ENCODE data around the gene ROBO2. TPM values are rescaled to one million over a fixed set of nuclear protein-coding genes. Genes with fewer than 3 reads are reported as not detected.

ROBO2 gene
- total and polyA plus RNA-seq, 4 donors = 0.30 to 72.4 (median 3.3) TPM

DNA sequence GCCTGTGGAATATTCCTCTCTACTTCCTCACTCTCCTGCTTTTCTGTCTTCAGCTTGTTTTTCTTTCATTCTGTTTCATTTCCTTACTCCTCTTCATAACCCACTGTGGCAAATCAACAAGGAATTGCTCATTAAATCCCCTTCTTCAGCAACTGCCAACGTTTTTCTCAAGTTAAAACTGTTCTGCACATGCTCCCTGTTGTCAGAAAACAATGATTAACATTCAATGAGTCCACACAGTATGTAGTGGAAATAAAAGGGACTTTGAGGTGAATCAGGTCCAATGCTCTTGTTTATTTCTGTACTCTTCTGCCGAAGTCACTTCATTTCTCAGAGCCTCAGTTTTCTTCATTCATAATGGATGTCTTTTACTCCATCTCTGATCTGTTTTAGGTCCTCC, 11.9 kb upstream of the ROBO2 start:
- 45 to 52% methylated on average over 2 of the region's 2 CpGs for WGBS, 2 donors
- Histone ChIP-seq H3K4me3 (no peak overlapping the region), H3K9me3 (ENCODE audit: control insufficient read depth in 4 of 4, insufficient read depth in 3 of 4, low read length in 3 of 4) (no peaks in the 10 kb centered on the region), H3K36me3 (ENCODE audit: control insufficient read depth in 4 of 4, insufficient read depth in 4 of 4, low read length in 4 of 4) (no peaks in the 10 kb centered on the region), H3K9ac (ENCODE audit: insufficient read depth in 1 of 2, low read length in 2 of 2) (no peak overlapping the region), H3K27ac (ENCODE audit: low read depth in 1 of 2, low read length in 1 of 2) (no peak overlapping the region), H3K4me1 (ENCODE audit: control insufficient read depth in 5 of 5, insufficient read depth in 5 of 5, low read length in 5 of 5) (no peaks in the 10 kb centered on the region), H3K27me3 (ENCODE audit: control insufficient read depth in 3 of 3, insufficient read depth in 3 of 3, low read length in 2 of 3) (no peaks in the 10 kb centered on the region)
- ATAC-seq (ENCODE audit: insufficient read depth, low FRiP score) (no peak), DNase-seq (no peak)
- TF ChIP-seq, protein P1, sequence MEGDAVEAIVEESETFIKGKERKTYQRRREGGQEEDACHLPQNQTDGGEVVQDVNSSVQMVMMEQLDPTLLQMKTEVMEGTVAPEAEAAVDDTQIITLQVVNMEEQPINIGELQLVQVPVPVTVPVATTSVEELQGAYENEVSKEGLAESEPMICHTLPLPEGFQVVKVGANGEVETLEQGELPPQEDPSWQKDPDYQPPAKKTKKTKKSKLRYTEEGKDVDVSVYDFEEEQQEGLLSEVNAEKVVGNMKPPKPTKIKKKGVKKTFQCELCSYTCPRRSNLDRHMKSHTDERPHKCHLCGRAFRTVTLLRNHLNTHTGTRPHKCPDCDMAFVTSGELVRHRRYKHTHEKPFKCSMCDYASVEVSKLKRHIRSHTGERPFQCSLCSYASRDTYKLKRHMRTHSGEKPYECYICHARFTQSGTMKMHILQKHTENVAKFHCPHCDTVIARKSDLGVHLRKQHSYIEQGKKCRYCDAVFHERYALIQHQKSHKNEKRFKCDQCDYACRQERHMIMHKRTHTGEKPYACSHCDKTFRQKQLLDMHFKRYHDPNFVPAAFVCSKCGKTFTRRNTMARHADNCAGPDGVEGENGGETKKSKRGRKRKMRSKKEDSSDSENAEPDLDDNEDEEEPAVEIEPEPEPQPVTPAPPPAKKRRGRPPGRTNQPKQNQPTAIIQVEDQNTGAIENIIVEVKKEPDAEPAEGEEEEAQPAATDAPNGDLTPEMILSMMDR (IDR thresholded peaks at IDR 0.05; ENCODE audit: control extremely low read depth, extremely low read depth) = no peak

DNA sequence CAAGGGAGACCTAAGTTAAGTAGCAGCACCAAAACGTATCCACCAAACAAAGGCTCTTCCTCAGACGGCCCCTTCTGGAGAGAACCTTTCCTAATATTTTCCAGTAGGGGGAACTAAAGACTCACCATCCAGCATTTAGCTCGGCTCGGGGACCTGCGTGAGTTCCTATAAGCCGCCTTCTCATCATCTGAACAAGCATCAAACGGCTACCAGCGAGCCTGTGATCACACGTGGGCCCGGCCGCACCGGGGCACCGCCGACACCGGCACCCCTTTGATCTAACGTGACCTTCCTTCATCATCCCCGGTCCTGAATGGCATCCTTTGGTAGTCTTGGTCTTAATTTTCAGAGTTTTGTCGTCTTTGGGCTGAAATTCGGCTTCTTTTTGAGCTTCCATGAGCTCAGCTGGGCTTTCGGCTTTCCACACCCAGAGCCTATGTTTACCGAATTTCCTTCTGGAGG, 1.4 kb upstream of the ROBO2 start:
- peak overlapping the region in 1 of 2 donors; percentile 90 for H3K9ac ChIP-seq (ENCODE audit: insufficient read depth in 1 of 2, low read length in 2 of 2)
- DNase-seq (peak; percentile 87 to 96 (median 96)), ATAC-seq (ENCODE audit: insufficient read depth, low FRiP score) (peak; percentile 77)
- no peak overlapping the region for H3K27ac ChIP-seq (ENCODE audit: low read depth in 1 of 2, low read length in 1 of 2)
- peaks cover 0 to 9% (median 0%) of the 10 kb centered on the region in 5 donors for H3K4me1 ChIP-seq (ENCODE audit: control insufficient read depth in 5 of 5, insufficient read depth in 5 of 5, low read length in 5 of 5)
- WGBS, 2 donors = 0 to 1% methylated on average over 21 of the region's 21 CpGs
- peaks cover 0 to 2% (median 0%) of the 10 kb centered on the region in 4 donors for H3K9me3 ChIP-seq (ENCODE audit: control insufficient read depth in 4 of 4, insufficient read depth in 3 of 4, low read length in 3 of 4)
- TF ChIP-seq, protein P1 (IDR thresholded peaks at IDR 0.05; ENCODE audit: control extremely low read depth, extremely low read depth) = peak; percentile 33
- peaks cover 0 to 3% (median 0%) of the 10 kb centered on the region in 3 donors for H3K27me3 ChIP-seq (ENCODE audit: control insufficient read depth in 3 of 3, insufficient read depth in 3 of 3, low read length in 2 of 3)
- no peaks in the 10 kb centered on the region for H3K36me3 ChIP-seq (ENCODE audit: control insufficient read depth in 4 of 4, insufficient read depth in 4 of 4, low read length in 4 of 4)
- H3K4me3 ChIP-seq = no peak overlapping the region

DNA sequence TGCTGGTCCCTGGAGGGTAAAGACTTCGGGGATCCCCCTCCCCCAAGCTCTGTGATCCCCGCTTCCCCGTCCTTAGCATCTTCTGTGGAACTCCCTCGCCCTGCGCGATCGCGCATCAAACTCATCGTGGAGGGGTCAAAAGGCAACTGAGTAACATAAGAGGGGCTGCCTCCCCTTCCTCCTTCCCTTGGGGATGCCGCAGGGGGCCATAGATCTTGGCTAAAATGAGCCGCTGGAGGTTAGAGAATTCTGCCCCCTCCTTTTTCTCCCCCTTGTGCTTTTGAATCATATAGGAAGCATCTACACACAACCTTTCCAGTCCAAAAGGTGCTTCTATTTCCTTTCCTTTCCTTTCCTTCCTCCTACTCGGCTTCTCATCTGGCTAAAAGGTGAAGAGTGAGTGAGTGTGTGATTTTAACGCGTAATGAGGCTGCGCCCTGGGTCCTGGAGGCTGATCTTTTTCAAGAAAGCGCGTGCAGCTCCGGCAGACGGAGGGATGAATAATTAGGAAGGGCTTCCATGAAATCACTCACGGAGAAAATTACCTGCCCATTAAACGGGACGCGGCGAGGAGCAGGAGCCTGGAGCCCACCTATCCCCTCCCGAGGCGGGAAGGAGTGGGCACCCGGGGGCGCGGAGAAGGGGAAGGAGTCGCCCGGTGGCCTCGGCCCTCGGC, 831 bp upstream of the ROBO2 start:
- H3K27me3 ChIP-seq (ENCODE audit: control insufficient read depth in 3 of 3, insufficient read depth in 3 of 3, low read length in 2 of 3) = peaks cover 0 to 3% (median 0%) of the 10 kb centered on the region in 3 donors
- H3K9ac ChIP-seq (ENCODE audit: insufficient read depth in 1 of 2, low read length in 2 of 2) = peak overlapping the region; percentile 42 to 90
- peaks cover 0 to 2% (median 0%) of the 10 kb centered on the region in 4 donors for H3K9me3 ChIP-seq (ENCODE audit: control insufficient read depth in 4 of 4, insufficient read depth in 3 of 4, low read length in 3 of 4)
- peaks cover 0 to 9% (median 0%) of the 10 kb centered on the region in 5 donors for H3K4me1 ChIP-seq (ENCODE audit: control insufficient read depth in 5 of 5, insufficient read depth in 5 of 5, low read length in 5 of 5)
- 1 to 2% methylated on average over 30 to 33 of the region's 33 CpGs for WGBS, 2 donors
- TF ChIP-seq, protein P1 (IDR thresholded peaks at IDR 0.05; ENCODE audit: control extremely low read depth, extremely low read depth) = no peak
- peak; percentile 44 for ATAC-seq (ENCODE audit: insufficient read depth, low FRiP score)
- peak in 2 of 3 donors; percentile 70 to 77 for DNase-seq
- H3K4me3 ChIP-seq = no peak overlapping the region
- no peaks in the 10 kb centered on the region for H3K36me3 ChIP-seq (ENCODE audit: control insufficient read depth in 4 of 4, insufficient read depth in 4 of 4, low read length in 4 of 4)
- H3K27ac ChIP-seq (ENCODE audit: low read depth in 1 of 2, low read length in 1 of 2) = no peak overlapping the region
